ENCODE data around the gene SYT7. TPM values are rescaled to one million over a fixed set of nuclear protein-coding genes. Genes with fewer than 3 reads are reported as not detected.

SYT7 gene
- total RNA-seq, 1 experiment from 2014 or later: 0.22 TPM

- no peak for DNase-seq (ENCODE audit: low read depth)
These were observed 26.5 kb downstream of the SYT7 start for GRCh38 chr11:61554172-61554988.

GRCh38 chr11:61553373-61554171 is 27.3 kb downstream of the SYT7 start:
- DNase-seq (ENCODE audit: low read depth): no peak

- peak; percentile 48 for DNase-seq (ENCODE audit: low read depth)
These were observed 28.7 kb downstream of the SYT7 start for GRCh38 chr11:61552108-61552635.

- DNase-seq (ENCODE audit: low read depth): peak; percentile 89
These were observed 29.2 kb downstream of the SYT7 start for GRCh38 chr11:61551634-61552033.

- no peak for DNase-seq (ENCODE audit: low read depth)
These were observed 30.1 kb downstream of the SYT7 start for GRCh38 chr11:61550665-61551227.

- no peak for DNase-seq (ENCODE audit: low read depth)
These were observed 31.0 kb downstream of the SYT7 start for GRCh38 chr11:61549662-61550568.

- DNase-seq (ENCODE audit: low read depth): no peak
These were observed 31.7 kb downstream of the SYT7 start for GRCh38 chr11:61549177-61549576.

- no peak for DNase-seq (ENCODE audit: low read depth)
These were observed 33.6 kb downstream of the SYT7 start for GRCh38 chr11:61547246-61547645.

- DNase-seq (ENCODE audit: low read depth): no peak
These were observed 34.2 kb downstream of the SYT7 start for GRCh38 chr11:61546663-61547062.

GRCh38 chr11:61545921-61546320 is 35.0 kb downstream of the SYT7 start:
- DNase-seq (ENCODE audit: low read depth): no peak

- no peak for DNase-seq (ENCODE audit: low read depth)
These were observed 35.5 kb downstream of the SYT7 start for GRCh38 chr11:61545341-61545740.

GRCh38 chr11:61544466-61544865 is 36.4 kb downstream of the SYT7 start:
- DNase-seq (ENCODE audit: low read depth): no peak

GRCh38 chr11:61543606-61544306 is 37.1 kb downstream of the SYT7 start:
- peak; percentile 75 for DNase-seq (ENCODE audit: low read depth)

GRCh38 chr11:61542705-61543104 is 38.2 kb downstream of the SYT7 start:
- DNase-seq (ENCODE audit: low read depth): no peak

- DNase-seq (ENCODE audit: low read depth): no peak
These were observed 38.8 kb downstream of the SYT7 start for GRCh38 chr11:61542024-61542461.

- DNase-seq (ENCODE audit: low read depth): peak; percentile 72
These were observed 39.3 kb downstream of the SYT7 start for GRCh38 chr11:61541598-61541997.

- no peak for DNase-seq (ENCODE audit: low read depth)
These were observed 40.3 kb downstream of the SYT7 start for GRCh38 chr11:61540528-61540927.

- no peak for DNase-seq (ENCODE audit: low read depth)
These were observed 41.0 kb downstream of the SYT7 start for GRCh38 chr11:61539831-61540357.

- DNase-seq (ENCODE audit: low read depth): no peak
These were observed 41.9 kb downstream of the SYT7 start for GRCh38 chr11:61539006-61539405.

- DNase-seq (ENCODE audit: low read depth): no peak
These were observed 42.3 kb downstream of the SYT7 start for GRCh38 chr11:61538636-61538961.

- no peak for DNase-seq (ENCODE audit: low read depth)
These were observed 43.5 kb downstream of the SYT7 start for GRCh38 chr11:61537326-61537725.
